GF-D8 (cell line): ENCODE measurements around the gene AHNAK2.

ENCODE experiments used
- DNase-seq: peaks from one replicate; lab custom pipeline; 2025; lab: John Stamatoyannopoulos, UW

AHNAK2 gene

GRCh38 chr14:104985675-104986486, 7.7 kb upstream of the AHNAK2 start, which contains the start of gene CLBA1:
Gene CLBA1 (plus strand): TSS chr14:104985788. CDS start chr14:104986432, 644 bp downstream.
- peak; percentile 3 for DNase-seq

GRCh38 chr14:104984056-104984894, 6.1 kb upstream of the AHNAK2 start:
- no peak for DNase-seq

- no peak for DNase-seq
These were observed 5.1 kb upstream of the AHNAK2 start for GRCh38 chr14:104983231-104983721.

DNA sequence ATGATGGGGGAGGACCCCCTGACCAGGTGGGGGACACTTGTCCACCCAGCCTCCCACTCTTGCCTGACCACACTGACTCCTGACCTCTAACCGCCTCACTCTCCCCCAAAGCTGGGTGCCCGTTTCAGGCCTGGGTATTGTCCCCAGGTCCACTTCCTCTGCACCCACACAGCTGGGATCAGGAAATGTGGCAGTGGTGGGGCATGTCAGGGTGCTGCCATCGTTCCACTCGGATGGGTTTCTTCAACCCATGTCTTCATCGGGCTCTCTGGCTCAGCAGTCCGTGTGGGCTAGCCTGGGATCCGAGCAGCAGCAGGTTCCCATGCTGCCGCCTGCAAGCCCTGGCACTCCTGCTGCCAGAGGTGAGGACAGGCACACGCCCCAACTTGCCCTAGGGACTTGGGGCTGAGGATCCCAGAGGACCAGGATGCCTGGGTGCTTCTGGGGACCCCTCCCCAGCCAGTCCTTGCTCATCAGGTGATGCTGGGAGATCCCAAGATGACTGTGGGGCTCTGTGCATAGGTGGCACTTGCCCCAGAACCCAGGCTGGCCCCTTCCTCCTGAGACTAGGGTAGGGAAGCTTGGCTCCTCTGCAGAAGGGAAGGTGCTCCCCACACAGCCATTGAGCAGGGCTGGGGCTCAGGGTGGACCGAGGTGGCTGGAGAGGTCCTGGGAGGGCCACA, 4.5 kb upstream of the AHNAK2 start:
- DNase-seq: no peak

- DNase-seq: no peak
These were observed 3.7 kb upstream of the AHNAK2 start for GRCh38 chr14:104981699-104982541.

GRCh38 chr14:104980611-104981531, 2.7 kb upstream of the AHNAK2 start:
- DNase-seq: no peak

DNA sequence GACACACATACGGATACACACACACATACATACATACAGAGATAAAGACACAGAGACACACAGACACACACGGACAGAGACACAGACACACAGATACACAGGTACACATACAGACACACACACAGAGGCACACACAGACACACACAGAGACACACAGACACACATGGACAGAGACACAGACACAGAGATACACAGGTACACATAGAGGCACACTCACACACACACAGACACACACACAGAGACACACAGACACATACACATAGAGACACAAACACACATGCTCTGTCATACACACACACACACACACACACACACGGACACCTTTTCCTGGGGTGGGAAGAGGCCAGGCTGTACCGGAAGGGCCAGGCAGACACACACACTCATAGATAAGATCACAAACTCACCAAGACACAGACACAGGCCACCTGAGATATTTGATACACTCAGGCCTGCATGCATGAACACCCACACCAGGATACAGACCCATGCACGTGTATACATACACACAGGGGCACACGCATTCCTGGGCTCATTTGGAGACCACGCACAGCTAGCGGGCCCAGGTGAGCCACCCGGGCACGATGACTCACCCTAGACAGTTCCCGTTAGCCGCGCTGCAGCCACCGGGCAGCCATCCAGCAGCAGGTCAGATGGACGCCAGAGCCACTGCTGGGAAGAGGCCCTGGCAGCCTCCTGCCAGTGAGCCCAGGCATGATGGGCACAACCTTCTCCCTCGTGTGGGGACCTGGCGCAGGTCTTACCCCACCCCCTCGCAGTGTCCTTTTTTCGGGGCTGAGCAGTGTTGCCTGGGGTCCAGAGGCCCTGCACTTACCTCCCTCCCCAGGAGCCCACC, 1.8 kb upstream of the AHNAK2 start:
- no peak for DNase-seq

GRCh38 chr14:104978746-104979691, 845 bp upstream of the AHNAK2 start:
- no peak for DNase-seq

DNA sequence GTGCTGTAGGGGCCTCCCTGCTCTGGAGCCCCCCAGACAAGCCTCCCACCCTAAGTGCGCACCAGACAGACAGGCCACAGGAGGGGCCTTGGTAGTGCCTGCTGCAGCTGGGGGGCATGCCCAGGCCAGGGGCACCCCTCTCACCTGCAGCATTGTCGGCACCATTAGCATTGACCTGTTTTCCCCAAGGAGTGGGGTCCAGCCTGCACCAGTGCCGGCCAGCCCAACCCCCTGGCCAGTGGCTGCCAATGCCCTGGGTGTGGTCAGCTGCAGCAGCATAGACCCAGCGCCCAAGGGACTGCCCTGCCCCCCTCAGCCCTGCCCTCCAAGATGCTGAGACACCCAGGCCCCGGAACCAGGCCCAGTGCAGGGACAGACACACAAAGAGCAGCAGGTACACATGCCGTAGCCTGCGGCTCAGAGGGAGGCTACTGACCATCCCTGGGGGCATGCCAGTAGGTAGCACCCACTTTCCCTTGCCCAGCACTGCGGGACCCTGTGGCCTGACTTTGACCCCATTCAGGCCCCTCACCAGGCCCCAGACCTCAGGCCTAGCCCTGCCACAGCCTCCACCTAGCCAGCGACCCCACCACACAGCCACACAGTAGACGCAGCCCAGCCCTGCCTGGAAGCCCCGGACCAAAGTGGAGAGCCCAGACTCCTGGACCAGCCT, 1.0 kb downstream of the AHNAK2 start:
- DNase-seq: no peak

DNA sequence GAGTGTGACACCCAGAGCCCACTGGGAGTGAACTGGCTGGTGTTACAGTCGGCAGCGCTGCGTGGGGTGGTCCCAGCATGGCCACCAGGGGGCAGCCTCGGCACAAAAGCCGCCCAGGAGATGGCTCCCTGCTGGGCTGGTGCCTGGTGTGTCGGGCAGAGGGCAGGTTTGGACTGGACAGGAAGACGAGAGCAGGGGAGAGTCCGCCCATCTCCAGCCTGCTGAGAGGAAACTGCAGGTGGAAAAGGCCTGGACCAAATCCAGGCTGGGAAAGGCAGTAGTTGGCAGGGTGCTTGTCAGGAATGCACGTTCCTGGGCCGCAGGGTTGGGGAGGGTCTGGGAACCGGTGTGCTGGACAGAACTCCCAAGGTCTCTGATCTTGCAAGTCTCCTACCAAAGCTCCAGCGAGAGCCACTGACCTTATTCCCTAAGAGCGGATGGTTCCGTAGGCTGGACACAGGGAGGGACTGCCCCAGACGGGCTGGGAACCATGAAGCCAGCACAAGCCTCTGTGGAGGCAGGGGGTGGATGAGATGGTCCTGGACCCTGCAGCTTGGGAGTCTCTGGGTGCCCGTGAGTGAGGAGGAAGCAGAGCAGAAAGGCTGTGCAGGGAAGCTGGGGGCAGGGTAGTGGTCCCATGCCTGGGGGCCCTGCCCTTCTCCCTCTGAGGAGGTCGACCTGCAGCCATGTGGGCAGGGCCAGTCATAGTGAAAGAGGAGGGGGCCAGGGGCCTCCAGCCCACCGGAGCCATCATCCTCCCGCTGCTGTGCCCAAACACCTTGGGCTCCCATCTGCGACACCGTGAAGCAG, 1.8 kb downstream of the AHNAK2 start:
- no peak for DNase-seq

GRCh38 chr14:104975481-104976197, 2.5 kb downstream of the AHNAK2 start:
- DNase-seq: no peak

- no peak for DNase-seq
These were observed 3.3 kb downstream of the AHNAK2 start for GRCh38 chr14:104974665-104975390.

DNA sequence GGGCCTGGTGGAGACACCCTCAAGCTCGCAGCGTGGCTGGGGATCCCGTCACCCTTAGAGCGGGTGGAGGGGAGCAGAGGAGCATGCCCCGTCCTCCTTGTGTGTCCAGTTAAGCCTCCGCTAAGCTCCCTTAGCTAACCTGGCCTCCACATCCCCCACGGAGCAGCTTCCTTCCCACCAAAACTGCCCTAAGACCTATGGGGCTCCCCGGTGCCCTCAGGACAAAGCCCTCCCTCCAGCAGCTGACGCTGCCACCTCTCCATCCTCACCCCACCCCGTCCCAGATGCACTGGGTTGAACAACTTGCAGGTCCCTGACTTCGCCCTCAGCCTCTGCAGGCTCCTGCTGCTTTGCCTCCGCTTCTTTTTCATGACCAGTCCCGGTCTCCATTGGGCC, 4.0 kb downstream of the AHNAK2 start:
- no peak for DNase-seq

DNA sequence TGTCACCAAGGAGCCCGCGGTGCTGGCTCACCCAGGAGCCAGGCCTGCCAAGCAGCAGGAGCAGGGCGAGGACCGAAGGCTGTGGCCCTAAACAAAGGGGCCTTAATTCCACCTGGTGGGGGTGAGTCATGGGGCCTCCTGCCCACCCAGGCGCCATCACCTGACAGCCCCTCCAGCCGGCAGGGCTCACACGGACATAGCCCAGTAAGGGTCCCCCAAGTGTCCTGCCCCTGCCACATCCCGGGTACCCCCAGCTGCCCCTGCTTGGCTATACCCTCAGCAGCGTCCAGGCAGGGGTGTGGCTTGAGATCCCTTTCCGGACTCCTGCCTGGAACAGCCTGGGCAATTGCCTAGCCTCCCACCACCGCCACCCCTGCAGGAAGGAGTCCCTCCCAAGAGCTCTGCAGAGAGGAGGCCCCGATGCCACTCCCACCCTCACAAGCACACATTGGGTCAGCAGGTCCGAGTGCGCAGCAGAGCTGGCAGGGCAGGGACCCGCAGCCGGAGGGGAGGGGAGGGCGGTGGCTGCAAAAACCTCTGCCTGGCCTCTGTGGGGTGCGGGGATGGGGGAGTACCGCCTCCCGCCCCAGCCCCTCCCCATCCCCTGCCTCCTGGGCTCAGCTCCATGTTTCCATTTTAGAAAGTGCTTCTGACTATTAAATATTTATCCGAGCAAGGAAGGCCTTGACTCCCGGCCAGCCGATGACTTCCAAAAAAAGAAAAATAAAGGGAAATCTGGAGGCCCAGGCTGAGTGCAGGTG, 4.6 kb downstream of the AHNAK2 start:
- DNase-seq: no peak

DNA sequence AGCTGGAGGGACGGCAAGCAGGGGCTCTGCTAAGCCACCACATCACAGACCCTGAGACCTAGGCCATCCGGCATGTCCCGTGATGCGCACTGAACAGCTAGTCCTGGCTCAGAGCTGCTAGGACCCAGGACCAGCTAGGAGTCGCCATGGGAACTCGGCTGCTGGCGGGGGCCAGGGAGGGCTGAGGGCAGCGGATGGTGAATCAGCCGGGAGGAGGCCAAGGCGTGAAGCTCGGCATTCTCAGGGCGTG, 5.1 kb downstream of the AHNAK2 start:
- no peak for DNase-seq
